T-helper 2 cell (primary cell): ENCODE data around the gene ARL11.
A peak's percentile ranks its signal among the peaks of the same experiment; 100 is the strongest.
"Not testable (repeated sequence)": the region's sequence is repeated elsewhere in the genome, so short reads cannot be mapped to it uniquely, and the experiment has no call there.

Experiments used
- DNase-seq, 5 experiments: peaks; one replicate each; pipeline versions ENCODE4 v3.0.0 to v3.0.0-alpha.2; 2012 to 2022
- total RNA-seq, 2 donors: gene quantifications; one replicate each; lab custom pipeline; 2026; lab: John Stamatoyannopoulos, UW

Gene ARL11
- total RNA-seq = 0.27 to 0.62 reads per million in 2 donors

- DNase-seq = peak in 4 of 5 experiments; percentile 7 to 70 (median 16)
These were observed at the start of gene ARL11 for GRCh38 chr13:49627831-49628652. Gene ARL11, plus strand, starts transcription at chr13:49628507. Its CDS starts 1,941 bp downstream, at chr13:49630448.

- no peak for DNase-seq
These were observed 48.8 kb upstream of the ARL11 start for GRCh38 chr13:49579501-49579900.

GRCh38 chr13:49580980-49581680, 47.2 kb upstream of the ARL11 start:
- no peak for DNase-seq

- peak in 1 of 5 experiments; percentile 51 for DNase-seq
These were observed 43.5 kb upstream of the ARL11 start for GRCh38 chr13:49584771-49585182.

GRCh38 chr13:49585220-49586157, 42.8 kb upstream of the ARL11 start, which contains the start of gene RCBTB1:
Gene RCBTB1, minus strand, starts transcription at chr13:49585558. Its CDS starts 18,279 bp downstream, at chr13:49567279.
- peak; percentile 48 to 85 (median 61) for DNase-seq

- DNase-seq = no peak
These were observed 41.6 kb upstream of the ARL11 start for GRCh38 chr13:49586717-49587116.

GRCh38 chr13:49587311-49587847, 40.9 kb upstream of the ARL11 start:
- no peak for DNase-seq

GRCh38 chr13:49590714-49591113, 37.6 kb upstream of the ARL11 start:
- not testable (repeated sequence) for DNase-seq

- not testable (repeated sequence) for DNase-seq
These were observed 34.4 kb upstream of the ARL11 start for GRCh38 chr13:49593876-49594275.

- DNase-seq = no peak
These were observed 33.7 kb upstream of the ARL11 start for GRCh38 chr13:49594576-49594975.

GRCh38 chr13:49596221-49596620, 32.1 kb upstream of the ARL11 start:
- no peak for DNase-seq

GRCh38 chr13:49597043-49597641, 31.2 kb upstream of the ARL11 start:
- DNase-seq = no peak

- DNase-seq = no peak
These were observed 26.3 kb upstream of the ARL11 start for GRCh38 chr13:49602005-49602404.

- not testable (repeated sequence) for DNase-seq
These were observed 25.7 kb upstream of the ARL11 start for GRCh38 chr13:49602615-49603014.

- DNase-seq = no peak
These were observed 23.7 kb upstream of the ARL11 start for GRCh38 chr13:49604570-49604969.

GRCh38 chr13:49606747-49607648, 21.3 kb upstream of the ARL11 start:
- DNase-seq = peak; percentile 52 to 86 (median 64)

GRCh38 chr13:49607761-49608160, 20.5 kb upstream of the ARL11 start:
- no peak for DNase-seq

- DNase-seq = no peak
These were observed 19.5 kb upstream of the ARL11 start for GRCh38 chr13:49608651-49609331.

- DNase-seq = no peak
These were observed 18.1 kb upstream of the ARL11 start for GRCh38 chr13:49610176-49610575.

- not testable (repeated sequence) for DNase-seq
These were observed 16.3 kb upstream of the ARL11 start for GRCh38 chr13:49612042-49612441.
